ENCODE results near the gene DDIT3.

Gene DDIT3

DNA sequence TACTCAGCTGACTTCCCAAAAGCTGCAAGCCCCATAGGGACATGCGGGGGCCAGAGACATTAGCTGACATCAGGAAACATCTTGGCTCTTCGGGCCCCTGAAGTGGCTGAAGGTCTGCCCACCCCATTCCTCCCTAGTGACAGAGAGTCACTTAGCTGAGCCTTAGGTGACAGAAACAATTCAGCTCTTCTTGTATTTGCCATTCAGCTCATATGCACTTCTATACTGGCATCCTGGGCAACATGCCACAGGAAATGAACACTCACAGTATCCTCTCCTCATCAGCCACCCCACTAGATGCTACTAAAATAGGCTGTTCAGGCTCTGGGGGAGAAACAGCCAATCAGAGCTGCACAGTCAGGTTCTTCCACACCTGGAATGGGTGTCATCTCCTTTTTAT lies 23.3 kb upstream of the DDIT3 start:
- TF ChIP-seq, protein P1, sequence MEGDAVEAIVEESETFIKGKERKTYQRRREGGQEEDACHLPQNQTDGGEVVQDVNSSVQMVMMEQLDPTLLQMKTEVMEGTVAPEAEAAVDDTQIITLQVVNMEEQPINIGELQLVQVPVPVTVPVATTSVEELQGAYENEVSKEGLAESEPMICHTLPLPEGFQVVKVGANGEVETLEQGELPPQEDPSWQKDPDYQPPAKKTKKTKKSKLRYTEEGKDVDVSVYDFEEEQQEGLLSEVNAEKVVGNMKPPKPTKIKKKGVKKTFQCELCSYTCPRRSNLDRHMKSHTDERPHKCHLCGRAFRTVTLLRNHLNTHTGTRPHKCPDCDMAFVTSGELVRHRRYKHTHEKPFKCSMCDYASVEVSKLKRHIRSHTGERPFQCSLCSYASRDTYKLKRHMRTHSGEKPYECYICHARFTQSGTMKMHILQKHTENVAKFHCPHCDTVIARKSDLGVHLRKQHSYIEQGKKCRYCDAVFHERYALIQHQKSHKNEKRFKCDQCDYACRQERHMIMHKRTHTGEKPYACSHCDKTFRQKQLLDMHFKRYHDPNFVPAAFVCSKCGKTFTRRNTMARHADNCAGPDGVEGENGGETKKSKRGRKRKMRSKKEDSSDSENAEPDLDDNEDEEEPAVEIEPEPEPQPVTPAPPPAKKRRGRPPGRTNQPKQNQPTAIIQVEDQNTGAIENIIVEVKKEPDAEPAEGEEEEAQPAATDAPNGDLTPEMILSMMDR (IDR thresholded peaks at IDR 0.05; ENCODE audit: low read length) = no peak
- no peak for TF ChIP-seq EZH2 (IDR thresholded peaks at IDR 0.05; ENCODE audit: borderline replicate concordance, low read length)
- Histone ChIP-seq H2AFZ (ENCODE audit: low read length) (no peak overlapping the region), H3K4me3 (ENCODE audit: low read depth, low read length, poor library complexity, severe bottlenecking) (no peak overlapping the region), H3F3A (ENCODE audit: insufficient read depth, low read length) (no peaks in the 10 kb centered on the region), H3K4me2 (ENCODE audit: low read length) (no peak overlapping the region), H3K9me3 (ENCODE audit: low read length) (no peaks in the 10 kb centered on the region), H3K9me2 (ENCODE audit: low read depth, low read length) (no peaks in the 10 kb centered on the region), H4K20me1 (ENCODE audit: insufficient read depth, low read length) (no peaks in the 10 kb centered on the region), H3K79me2 (ENCODE audit: insufficient read depth, low read length) (0 out of 2 replicates have a peak, but pooled peaks cover 10% of the 10 kb centered on the region), H3K4me1 (ENCODE audit: insufficient read depth, low read length, severe bottlenecking) (peaks cover 27% of the 10 kb centered on the region), H3K27ac (ENCODE audit: low read depth, low read length, poor library complexity, severe bottlenecking) (no peak overlapping the region), H3K27me3 (ENCODE audit: insufficient read depth, low read length) (no peaks in the 10 kb centered on the region), H3K36me3 (ENCODE audit: insufficient read depth, low read length) (peaks cover 40% of the 10 kb centered on the region; the same call in 1 of the 2 replicates), H3K9ac (ENCODE audit: low read length) (no peak overlapping the region)

DNA sequence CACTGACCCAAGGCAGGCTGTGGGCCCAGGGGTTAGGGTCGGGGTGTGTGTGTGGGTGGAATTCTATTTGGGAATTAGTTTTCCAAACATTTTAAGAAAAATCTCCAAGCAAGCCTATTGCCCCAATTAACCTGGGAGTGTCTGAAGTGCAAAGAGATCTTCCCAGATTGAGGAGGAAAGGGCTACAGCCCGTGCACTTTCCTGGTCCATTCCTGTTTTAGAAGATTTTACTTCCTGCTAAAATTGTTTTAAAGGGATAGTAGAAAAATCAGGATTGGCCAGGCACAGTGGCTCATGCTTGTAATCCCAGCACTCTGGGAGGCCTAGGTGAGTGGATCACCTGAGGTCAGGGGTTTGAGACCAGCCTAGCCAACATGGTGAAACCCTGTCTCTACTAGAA lies 21.4 kb upstream of the DDIT3 start:
- no peaks in the 10 kb centered on the region for H3F3A ChIP-seq (ENCODE audit: insufficient read depth, low read length)
- TF ChIP-seq EZH2 (IDR thresholded peaks at IDR 0.05; ENCODE audit: borderline replicate concordance, low read length) = no peak
- TF ChIP-seq, protein P1 (IDR thresholded peaks at IDR 0.05; ENCODE audit: low read length) = no peak
- H4K20me1 ChIP-seq (ENCODE audit: insufficient read depth, low read length) = no peaks in the 10 kb centered on the region
- H3K9ac ChIP-seq (ENCODE audit: low read length) = no peak overlapping the region
- H3K79me2 ChIP-seq (ENCODE audit: insufficient read depth, low read length) = 0 out of 2 replicates have a peak, but pooled peaks cover 10% of the 10 kb centered on the region
- no peaks in the 10 kb centered on the region for H3K27me3 ChIP-seq (ENCODE audit: insufficient read depth, low read length)
- no peaks in the 10 kb centered on the region for H3K9me3 ChIP-seq (ENCODE audit: low read length)
- no peak overlapping the region for H3K4me2 ChIP-seq (ENCODE audit: low read length)
- H3K9me2 ChIP-seq (ENCODE audit: low read depth, low read length) = no peaks in the 10 kb centered on the region
- no peak overlapping the region for H3K27ac ChIP-seq (ENCODE audit: low read depth, low read length, poor library complexity, severe bottlenecking)
- H3K4me1 ChIP-seq (ENCODE audit: insufficient read depth, low read length, severe bottlenecking) = peaks cover 20% of the 10 kb centered on the region
- H3K4me3 ChIP-seq (ENCODE audit: low read depth, low read length, poor library complexity, severe bottlenecking) = no peak overlapping the region
- no peak overlapping the region for H2AFZ ChIP-seq (ENCODE audit: low read length)
- H3K36me3 ChIP-seq (ENCODE audit: insufficient read depth, low read length) = peaks cover 49% of the 10 kb centered on the region; the same call in 1 of the 2 replicates

DNA sequence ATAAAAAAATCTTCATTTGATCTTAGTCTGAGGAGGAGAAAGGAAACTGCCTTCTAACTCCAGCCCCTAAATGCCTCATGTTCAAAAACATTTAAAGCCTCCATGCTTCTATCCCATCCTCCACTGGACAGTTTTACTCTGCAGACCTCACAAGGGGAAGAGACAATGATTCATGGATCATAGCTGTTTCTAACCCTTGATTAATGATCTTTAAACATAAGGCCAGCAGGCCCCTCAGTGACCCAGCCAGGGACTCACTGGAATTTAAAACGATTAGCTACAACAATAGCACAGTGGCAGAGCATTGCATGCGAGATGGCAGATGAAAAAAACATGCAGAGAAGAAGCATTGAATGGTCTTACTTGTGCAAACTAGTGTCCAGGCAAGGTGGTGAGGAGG lies 20.7 kb upstream of the DDIT3 start:
- Histone ChIP-seq H3K27ac (ENCODE audit: low read depth, low read length, poor library complexity, severe bottlenecking) (no peak overlapping the region), H3F3A (ENCODE audit: insufficient read depth, low read length) (no peaks in the 10 kb centered on the region), H2AFZ (ENCODE audit: low read length) (no peak overlapping the region), H3K27me3 (ENCODE audit: insufficient read depth, low read length) (no peaks in the 10 kb centered on the region), H3K9me2 (ENCODE audit: low read depth, low read length) (no peaks in the 10 kb centered on the region), H3K36me3 (ENCODE audit: insufficient read depth, low read length) (peaks cover 49% of the 10 kb centered on the region; the same call in 1 of the 2 replicates), H3K4me2 (ENCODE audit: low read length) (no peak overlapping the region), H3K9ac (ENCODE audit: low read length) (no peak overlapping the region), H4K20me1 (ENCODE audit: insufficient read depth, low read length) (no peaks in the 10 kb centered on the region), H3K4me1 (ENCODE audit: insufficient read depth, low read length, severe bottlenecking) (peaks cover 14% of the 10 kb centered on the region), H3K9me3 (ENCODE audit: low read length) (no peaks in the 10 kb centered on the region), H3K4me3 (ENCODE audit: low read depth, low read length, poor library complexity, severe bottlenecking) (no peak overlapping the region), H3K79me2 (ENCODE audit: insufficient read depth, low read length) (0 out of 2 replicates have a peak, but pooled peaks cover 6% of the 10 kb centered on the region)
- TF ChIP-seq, protein P1 (IDR thresholded peaks at IDR 0.05; ENCODE audit: low read length) = no peak
- TF ChIP-seq EZH2 (IDR thresholded peaks at IDR 0.05; ENCODE audit: borderline replicate concordance, low read length) = no peak
